HG03571 (cell line): ENCODE measurements around the gene IGBP1.
"Not testable (repeated sequence)": the region's sequence is repeated elsewhere in the genome, so short reads cannot be mapped to it uniquely, and the experiment has no call there.

Source experiments
- ATAC-seq: cut with Tn5 transposase; IDR thresholded peaks from one replicate; pipeline ENCODE4 v1.9.1; 2021; ENCODE audit not compliant: unreplicated experiment

The IGBP1 gene

DNA sequence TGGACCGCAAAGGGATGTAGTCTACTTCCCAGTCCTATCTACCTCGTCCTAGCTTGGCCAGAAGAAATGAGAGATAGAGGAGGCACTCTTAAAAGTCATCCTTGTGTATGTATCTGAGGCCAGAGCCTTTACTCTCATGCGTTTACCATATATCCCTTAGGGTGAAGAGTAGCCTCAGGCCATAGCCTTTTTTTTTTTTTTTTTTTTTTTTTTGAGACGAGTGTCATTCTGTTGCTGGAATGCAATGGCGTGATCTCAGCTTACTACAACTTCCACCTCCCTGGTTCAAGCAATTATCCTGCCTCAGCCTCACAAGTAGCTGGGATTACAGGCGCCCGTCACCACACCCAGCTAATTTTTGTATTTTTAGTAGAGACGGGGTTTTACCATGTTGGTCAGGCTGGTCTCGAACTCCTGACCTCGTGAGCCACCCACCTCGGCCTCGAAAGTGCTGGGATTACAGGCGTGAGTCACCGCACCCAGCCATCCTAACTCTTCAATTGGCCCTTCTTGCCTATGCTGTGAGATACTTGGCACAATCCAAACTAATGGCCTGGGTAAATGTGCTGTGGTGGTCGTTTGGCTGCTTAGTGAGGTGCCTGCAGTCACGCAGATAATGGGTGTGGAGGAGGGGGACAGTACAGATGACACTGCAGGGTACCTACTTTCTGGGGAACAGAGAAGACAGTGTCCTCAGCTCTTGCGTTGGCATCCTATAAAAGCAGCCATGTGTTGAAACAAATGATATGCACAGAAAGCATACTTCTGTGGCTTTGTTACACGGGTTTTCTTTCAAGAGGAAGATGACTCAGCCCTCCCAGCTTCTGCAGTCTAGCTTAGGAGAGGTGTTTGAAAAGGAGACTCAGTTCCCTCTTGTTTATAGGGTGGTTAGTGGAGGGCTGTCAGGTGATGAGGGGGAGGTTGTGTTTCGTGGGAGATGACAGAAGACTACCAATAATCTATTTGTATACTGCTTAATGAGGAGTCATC, 33.6 kb downstream of the IGBP1 start:
- ATAC-seq, result no peak

DNA sequence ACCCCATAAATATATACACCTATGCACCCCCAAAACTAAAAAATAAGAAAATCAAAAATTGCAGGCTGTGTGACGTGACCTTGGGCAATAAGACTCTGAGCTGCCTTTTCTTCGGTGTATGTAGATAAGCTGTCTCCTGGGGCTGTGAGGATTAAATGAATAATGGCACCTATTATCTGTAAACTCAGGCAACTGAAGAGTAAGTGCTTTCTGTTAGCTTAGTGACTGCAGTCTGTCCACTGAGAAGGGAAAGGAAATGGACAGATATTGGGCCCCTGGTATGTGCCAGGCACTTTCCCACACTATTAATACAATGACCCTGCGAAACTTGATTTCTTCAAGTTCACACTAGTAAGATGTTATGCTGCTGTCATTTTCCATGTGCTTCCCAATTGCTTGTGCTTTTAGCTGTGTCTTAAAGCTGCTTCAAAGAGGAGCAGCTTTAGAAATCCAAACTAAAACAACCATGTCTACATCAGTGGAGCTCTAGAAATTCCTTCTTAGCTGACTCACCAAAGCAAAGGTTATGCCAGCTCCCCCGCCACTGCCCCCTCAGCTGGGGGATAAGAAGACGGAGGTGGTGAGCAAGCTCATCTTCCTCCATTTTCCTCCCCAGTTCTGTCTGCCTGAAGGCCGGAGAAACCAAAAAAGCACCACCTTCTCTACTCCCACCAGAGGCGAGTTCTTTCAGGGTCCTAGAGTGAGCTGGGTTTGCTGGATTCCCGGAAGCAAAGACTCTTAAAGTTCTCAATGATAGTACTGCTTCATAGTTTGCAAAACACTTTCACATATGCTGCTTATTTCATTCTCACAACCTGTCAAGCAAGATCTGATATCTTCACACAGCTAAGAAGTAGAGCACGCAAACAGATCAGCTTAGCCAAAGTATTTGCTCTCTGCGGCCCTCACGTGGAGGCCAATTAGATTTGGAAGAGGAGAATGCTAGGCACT, 35.3 kb downstream of the IGBP1 start:
- ATAC-seq, result no peak

DNA sequence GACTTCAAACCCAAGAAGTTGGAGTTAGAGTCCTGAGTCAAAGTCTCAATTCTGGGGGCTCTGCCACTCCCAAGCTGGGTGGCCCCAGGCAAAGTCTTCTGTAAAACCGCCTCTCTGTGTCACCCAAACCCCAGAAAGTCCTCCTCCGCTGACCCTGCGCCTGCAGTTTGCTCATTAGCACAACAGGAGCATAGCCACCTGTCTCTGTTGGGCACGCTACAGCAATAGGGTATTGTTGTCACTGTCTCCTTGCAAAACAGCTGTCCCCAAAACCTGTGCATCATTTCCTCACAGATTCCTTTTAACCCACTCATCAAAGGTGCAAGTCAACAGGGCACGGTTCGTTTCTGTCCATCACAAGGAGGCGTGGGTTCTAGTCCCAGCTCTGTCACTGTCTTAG, 36.0 kb downstream of the IGBP1 start:
- ATAC-seq, result no peak

DNA sequence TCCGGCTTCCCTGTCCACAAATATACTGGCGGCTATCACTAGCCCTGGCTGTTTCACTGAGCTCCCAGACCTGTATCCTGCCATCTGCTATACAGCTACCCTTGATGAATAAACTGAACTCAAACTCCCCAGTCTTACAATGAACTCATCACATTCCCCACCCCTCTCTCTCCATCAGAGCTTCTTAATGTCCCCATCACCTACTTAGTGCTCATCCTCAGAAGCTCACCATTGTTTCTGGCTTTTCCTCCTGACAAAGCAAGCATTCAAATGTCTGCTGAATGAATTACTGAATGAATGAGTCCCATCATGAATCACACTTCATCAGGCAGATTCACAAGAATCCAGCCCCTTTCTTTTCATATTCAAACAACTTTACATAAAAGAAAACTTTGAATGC, 38.4 kb downstream of the IGBP1 start:
- no peak for ATAC-seq

DNA sequence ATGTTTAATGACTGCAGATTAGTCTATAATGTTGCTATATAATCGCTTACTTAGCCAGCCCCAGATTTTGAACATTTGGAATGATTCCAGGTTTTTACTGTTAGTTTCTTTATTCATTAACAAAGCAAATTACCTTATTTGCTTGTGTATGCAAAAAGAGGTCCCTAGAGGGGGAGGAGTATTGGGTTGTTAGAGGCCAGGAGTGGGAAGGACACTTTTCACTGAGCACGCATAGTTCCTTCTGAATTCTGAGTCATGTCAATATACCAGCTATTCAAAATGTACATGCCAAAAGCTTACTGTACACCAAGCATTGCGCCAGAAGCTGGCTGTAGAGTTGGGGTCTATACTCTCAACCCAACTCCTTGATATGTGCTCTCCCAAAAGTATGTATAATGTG, 39.0 kb downstream of the IGBP1 start:
- ATAC-seq, result no peak

DNA sequence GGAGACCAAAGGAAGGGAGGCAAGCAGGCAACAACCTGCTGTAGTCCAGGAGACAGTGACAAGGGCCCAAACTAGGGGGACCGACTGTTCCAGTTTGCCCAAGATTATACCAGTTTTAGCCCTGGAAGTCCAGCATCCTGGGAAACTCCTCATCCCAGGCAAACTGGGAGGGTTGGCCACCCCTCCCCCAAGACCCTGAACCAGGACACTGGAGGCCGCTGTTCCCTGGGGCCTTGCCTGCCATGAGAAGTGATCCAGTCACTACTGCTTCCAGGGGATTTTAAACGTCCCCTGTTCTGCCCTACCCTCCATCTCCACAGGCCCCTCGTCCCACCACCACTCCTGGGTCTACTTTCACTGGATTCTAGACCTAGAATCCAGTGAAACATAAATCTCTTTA, 39.7 kb downstream of the IGBP1 start:
- ATAC-seq, result no peak

DNA sequence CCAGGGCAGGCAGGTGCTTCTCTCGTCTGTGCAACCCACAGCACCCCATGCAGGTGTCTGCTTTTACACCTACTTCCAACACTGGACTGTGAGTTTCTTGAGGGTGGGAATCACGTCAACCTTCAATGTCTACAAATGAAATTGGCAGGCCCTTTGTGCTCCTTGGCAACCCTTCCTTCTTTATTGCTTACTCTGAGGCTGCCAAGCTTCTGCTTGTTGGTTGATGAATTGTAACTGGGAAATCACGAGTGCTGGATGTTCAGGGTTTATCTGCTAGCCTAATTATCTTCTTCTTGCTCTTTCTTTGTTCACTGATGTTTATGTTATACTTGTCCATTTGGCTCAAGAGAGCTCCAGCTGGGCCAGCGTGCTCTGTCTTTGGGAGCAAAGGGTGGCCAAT, 41.5 kb downstream of the IGBP1 start:
- ATAC-seq, result no peak

DNA sequence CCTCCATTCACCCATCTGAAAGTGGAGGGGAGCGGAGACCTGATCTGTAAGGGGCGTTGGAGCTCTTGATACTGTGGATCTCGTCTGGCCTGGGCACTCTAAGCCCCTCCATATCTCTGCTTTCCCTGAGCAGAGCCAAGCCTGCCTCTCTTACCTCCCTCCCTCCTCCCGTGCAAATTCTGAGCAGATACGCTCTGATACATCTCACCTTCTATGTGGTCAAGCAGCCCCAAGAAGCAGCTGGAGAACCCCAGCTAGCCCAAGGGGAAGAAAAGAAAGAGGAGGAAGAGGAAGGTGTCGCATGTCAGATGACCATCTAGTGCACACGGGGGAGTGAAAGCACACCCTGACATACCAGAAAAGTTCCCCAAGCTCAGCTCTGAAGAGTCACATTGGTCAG, 42.1 kb downstream of the IGBP1 start:
- no peak for ATAC-seq

DNA sequence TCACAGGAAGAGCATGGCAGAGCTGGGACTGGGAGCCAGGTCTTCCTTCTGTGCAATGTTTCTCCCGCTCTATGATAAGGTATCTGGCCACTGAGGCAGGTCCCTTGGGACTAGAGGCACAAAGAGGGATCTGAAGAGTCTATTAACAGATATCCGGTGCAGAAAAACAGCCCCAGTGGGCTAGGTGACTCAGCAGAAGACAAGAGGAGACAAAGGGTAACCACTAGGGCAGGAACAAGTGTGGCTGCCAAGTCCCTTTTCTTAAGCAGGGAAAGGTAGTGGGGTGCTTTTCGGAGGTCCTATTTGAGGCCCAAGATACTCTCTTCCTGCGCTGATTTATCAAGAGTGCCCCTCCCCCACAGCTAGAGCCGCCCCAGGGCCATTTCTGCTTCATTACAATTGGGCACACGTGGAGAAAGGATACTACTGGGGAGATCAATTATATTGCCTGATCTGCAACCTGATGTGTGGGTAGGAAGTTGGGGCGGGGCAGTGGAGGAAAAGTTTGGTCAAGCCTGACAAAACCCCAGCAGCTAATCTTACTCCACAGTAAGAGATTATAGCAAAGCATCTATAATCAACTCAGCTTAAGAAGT, 43.8 kb downstream of the IGBP1 start, which contains the start of gene DGAT2L6:
Gene DGAT2L6 (plus strand): TSS at position 546 of the 596 bp plus-strand sequence. CDS start 100 bp downstream, outside the sequence.
- peak; percentile 68 for ATAC-seq

DNA sequence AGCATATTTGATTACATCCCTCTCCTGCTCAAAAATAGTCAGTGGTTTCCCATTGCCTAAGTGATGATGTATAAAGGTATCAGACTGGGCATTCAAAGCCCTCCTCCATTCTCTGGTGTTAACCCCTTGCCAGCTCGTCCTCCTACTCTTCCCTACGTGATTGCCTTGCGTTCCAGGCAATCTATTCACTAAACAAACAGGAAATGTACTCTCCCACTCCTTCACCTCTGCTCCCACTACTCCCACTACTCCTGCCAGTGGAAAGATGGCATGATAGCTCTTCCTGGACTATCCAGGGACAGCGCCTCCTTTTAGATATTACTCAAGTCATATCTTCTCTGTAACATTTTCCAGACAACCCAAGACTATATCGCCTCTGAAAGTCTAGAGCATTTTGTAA, 49.8 kb downstream of the IGBP1 start:
- no peak for ATAC-seq

DNA sequence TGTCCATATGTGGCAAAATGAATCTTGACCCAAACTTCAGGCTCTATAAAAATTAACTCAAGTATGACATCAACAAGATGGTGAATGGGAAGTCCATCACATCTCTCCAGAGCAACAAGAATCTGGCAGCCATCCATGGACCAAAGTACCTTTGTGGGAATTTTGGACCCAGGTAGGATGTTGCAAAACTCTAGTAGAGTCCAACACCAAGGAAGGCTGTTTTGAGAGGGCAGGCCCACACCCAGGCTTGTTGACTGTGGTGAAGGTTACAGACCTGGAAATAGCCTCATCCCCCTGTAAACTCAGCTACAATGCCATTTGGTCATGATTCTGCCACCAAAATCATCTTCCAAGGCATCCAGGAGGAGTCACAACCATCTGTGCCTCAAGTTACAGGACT, 57.0 kb downstream of the IGBP1 start:
- no peak for ATAC-seq

DNA sequence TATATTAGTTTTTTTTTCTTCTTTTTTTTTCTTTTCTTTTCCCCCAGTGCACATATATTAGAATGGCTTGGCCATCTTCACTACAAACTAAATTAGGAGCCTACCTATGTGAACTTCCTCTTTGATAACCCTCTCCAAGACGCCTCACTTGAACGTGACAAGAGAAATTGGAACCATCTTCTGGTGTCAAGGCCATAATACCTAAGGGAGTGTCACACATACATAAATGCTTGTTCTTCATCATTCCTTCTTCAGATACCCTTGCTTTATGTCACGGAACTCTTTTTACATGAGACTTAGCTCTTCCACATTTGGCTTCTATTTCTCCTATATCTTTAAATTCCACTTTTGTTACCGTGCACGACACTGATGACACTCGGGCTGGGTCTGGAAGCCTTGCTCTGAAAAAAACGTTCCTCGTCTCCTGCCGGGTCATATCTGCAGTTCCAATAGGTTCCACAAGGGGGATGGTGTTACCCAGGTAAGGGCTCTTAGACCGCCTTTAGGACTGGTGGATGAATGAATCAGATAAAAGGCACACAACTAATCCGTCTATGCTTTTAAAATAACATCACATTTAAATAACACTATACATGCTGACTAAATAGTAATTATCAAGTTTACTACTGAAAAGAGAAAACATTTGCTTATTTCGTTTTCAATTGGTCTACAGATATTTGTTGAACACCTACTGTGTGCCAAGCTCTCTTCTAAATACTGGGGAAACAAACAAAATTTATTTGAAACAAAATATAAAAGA, 63.9 kb downstream of the IGBP1 start:
- ATAC-seq, result no peak

DNA sequence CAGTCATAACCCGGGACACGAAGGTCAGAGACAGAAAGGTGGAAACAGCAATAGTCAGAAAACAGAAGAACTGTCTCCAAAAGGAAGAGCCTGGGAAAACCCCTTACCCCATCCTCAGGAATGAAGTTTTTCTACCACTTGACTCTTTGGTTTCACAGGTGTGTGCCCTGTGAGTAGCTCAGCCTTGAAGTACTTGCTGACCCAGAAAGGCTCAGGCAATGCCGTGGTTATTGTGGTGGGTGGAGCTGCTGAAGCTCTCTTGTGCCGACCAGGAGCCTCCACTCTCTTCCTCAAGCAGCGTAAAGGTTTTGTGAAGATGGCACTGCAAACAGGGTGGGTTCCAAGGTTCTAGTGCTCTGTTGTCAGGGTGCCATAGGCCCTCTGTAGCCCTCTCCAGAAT, 68.5 kb downstream of the IGBP1 start:
- ATAC-seq, result no peak

DNA sequence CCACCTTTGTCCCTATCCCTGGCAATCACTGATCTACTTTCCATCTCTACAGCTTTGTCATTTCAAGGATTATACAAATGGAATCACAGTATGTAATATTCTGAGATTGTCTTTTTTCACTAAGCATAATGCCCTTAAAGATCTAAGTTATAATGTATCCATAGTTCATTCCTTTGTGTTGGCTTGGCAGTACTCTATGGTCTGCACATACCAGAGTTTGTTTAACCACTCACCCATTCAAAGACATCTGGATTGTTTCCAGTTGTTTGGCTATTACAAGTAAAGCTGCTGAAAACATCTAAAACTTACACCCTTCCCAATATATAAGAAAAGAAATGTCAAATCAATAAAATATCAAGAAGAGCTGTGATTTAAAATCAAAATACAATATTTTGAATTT, 75.2 kb downstream of the IGBP1 start:
- ATAC-seq, result no peak

DNA sequence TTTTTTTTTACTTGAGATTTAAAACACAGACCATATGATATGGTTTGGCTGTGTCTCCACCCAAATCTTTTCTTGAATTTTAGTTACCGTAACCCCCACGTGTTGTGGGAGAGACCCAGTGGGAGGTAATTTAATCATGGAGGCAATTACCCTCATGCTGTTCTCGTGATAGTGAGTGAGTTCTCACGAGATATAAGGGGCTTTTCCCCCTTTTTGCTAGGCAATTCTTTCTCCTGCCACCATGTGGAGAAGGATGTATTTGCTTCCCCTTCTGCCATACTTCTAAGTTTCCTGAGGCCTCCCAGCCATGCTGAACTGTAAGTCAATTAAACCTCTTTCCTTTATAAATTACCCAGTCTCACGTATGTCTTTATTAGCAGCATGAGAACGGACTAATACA, 76.3 kb downstream of the IGBP1 start:
- ATAC-seq, result not testable (repeated sequence)
